PC-9 (cell line): ENCODE measurements around the gene HHATL. TPM values are rescaled to one million over a fixed set of nuclear protein-coding genes. Genes with fewer than 3 reads are reported as not detected.

Source experiments
- BruUV-seq: library from RNA; stranded (reverse); fragments of 400-500 nt; replicated peaks from 2 replicates; lab custom pipeline; 2021; lab: Mats Ljungman, UMichigan
- CTCF ChIA-PET: fragments of 300-600 bp; sonication (Branson Sonifier 250); formaldehyde crosslinking; loops from one replicate; lab custom pipeline; 2022; ENCODE audit warnings: antibody characterized with exemption; lab: Charles Lee
- POLR2A ChIA-PET: fragments of 300-600 bp; sonication (Branson Sonifier 250); formaldehyde crosslinking; loops from one replicate; lab custom pipeline; 2022; ENCODE audit warnings: antibody characterized with exemption; ENCODE audit not compliant: unreplicated experiment; lab: Charles Lee
- DNase-seq, 2 experiments: peaks; one replicate each; pipeline versions ENCODE4 v3.0.0 to v3.0.0-alpha.2; 2015 to 2022; ENCODE audit warnings: mixed read lengths in 1 of 2
- H2AFZ ChIP-seq: fragments of 200-600 bp; sonication (generic); 2 replicates; pipeline ENCODE4 v1.8.1; 2017; ENCODE audit warnings: antibody characterized with exemption
- H3F3A ChIP-seq: fragments of 200-600 bp; sonication (generic); 2 replicates; pipeline ENCODE4 v1.8.1; 2017; ENCODE audit warnings: antibody characterized with exemption, mild to moderate bottlenecking, low read depth; ENCODE audit not compliant: insufficient read depth
- H3K27ac ChIP-seq: fragments of 200-600 bp; sonication (generic); 2 replicates; pipeline ENCODE4 v1.6.1; 2016; ENCODE audit warnings: mixed run types
- H3K27me3 ChIP-seq: fragments of 200-600 bp; sonication (generic); 2 replicates; pipeline ENCODE4 v1.6.1; 2016; ENCODE audit warnings: low read depth, mixed run types; ENCODE audit not compliant: insufficient read depth
- H3K36me3 ChIP-seq: fragments of 200-600 bp; sonication (generic); 2 replicates; pipeline ENCODE4 v1.6.1; 2016; ENCODE audit warnings: low read depth, mixed run types
- H3K4me1 ChIP-seq: fragments of 200-600 bp; sonication (generic); replicated peaks from 2 replicates; pipeline ENCODE4 v1.6.1; 2016; ENCODE audit warnings: mixed run types; ENCODE audit not compliant: insufficient read depth
- H3K4me2 ChIP-seq: fragments of 200-600 bp; sonication (generic); 2 replicates; pipeline ENCODE4 v1.6.1; 2017; ENCODE audit warnings: mixed run types
- H3K4me3 ChIP-seq: fragments of 200-600 bp; sonication (generic); 2 replicates; pipeline ENCODE4 v1.6.1; 2016; ENCODE audit warnings: mixed run types
- H3K79me2 ChIP-seq: fragments of 200-600 bp; sonication (generic); 2 replicates; pipeline ENCODE4 v1.6.1; 2017; ENCODE audit warnings: low read depth, mixed run types
- H3K9me2 ChIP-seq: fragments of 200-600 bp; sonication (generic); 2 replicates; pipeline ENCODE4 v1.8.1; 2017; ENCODE audit warnings: mild to moderate bottlenecking; ENCODE audit not compliant: insufficient read depth
- H3K9me3 ChIP-seq: fragments of 200-600 bp; sonication (generic); 2 replicates; pipeline ENCODE4 v1.8.1; 2016; ENCODE audit warnings: low read depth; ENCODE audit not compliant: insufficient read depth
- H4K20me1 ChIP-seq: fragments of 200-600 bp; sonication (generic); 2 replicates; pipeline ENCODE4 v1.8.1; 2017; ENCODE audit not compliant: insufficient read depth
- CTCF ChIP-seq: fragments of 200-600 bp; sonication (generic); conservative IDR thresholded peaks from 2 replicates; pipeline ENCODE4 v1.6.1; 2017; ENCODE audit warnings: mixed run types, antibody characterized with exemption, mild to moderate bottlenecking, moderate library complexity
- EZH2 ChIP-seq: fragments of 200-600 bp; sonication (generic); IDR thresholded peaks from 2 replicates; pipeline ENCODE4 v1.8.0; 2017; ENCODE audit warnings: antibody characterized with exemption, low read depth
- intact Hi-C: fragments of 100-400 bp; cut with micrococcal nuclease; formaldehyde crosslinking; loops from one replicate; pipeline ENCODE4 v1.10.0; 2022; ENCODE audit not compliant: unreplicated experiment
- total RNA-seq: library from RNA; stranded (reverse); gene quantifications from 2 replicates; pipeline ENCODE4 v1.2.3, GENCODE V29; 2021

HHATL gene
- total RNA-seq, 1 experiment from 2014 or later: not detected

- Histone ChIP-seq H3K9me2 (no peaks in the 10 kb centered on the region), H3F3A (no peaks in the 10 kb centered on the region), H3K36me3 (no peaks in the 10 kb centered on the region), H3K4me1 (no peaks in the 10 kb centered on the region), H3K79me2 (no peaks in the 10 kb centered on the region), H3K4me3 (no peak overlapping the region), H4K20me1 (no peaks in the 10 kb centered on the region), H3K27ac (no peak overlapping the region), H3K9me3 (no peaks in the 10 kb centered on the region), H2AFZ (no peak overlapping the region), H3K27me3 (no peaks in the 10 kb centered on the region), H3K4me2 (no peak overlapping the region)
- BruUV-seq: no TSS peak
- TF ChIP-seq EZH2: no peak
- no peak for TF ChIP-seq CTCF
- ChIA-PET POLR2A (interaction anchor here (0.7 kb wide), 1 partner anchor 22 kb away, joined by 5 read pairs; no protein-coding TSS in a partner anchor), CTCF (no interaction called here)
- intact Hi-C loops: no loop called here
- DNase-seq: no peak
Measured at GRCh38 chr3:42674146-42674545, 28.5 kb downstream of the HHATL start.

GRCh38 chr3:42673082-42673481 lies 29.5 kb downstream of the HHATL start:
- no peaks in the 10 kb centered on the region for H3F3A ChIP-seq
- H3K9me2 ChIP-seq: no peaks in the 10 kb centered on the region
- H2AFZ ChIP-seq: no peak overlapping the region
- H3K4me1 ChIP-seq: no peaks in the 10 kb centered on the region
- BruUV-seq: no TSS peak
- CTCF ChIA-PET: interaction anchor here (0.6 kb wide), 1 partner anchor 325 kb away, joined by 4 read pairs; no protein-coding TSS in a partner anchor
- intact Hi-C loops: no loop called here
- H3K27ac ChIP-seq: no peak overlapping the region
- H4K20me1 ChIP-seq: no peaks in the 10 kb centered on the region
- no peak overlapping the region for H3K4me3 ChIP-seq
- no peaks in the 10 kb centered on the region for H3K79me2 ChIP-seq
- POLR2A ChIA-PET: no interaction called here
- TF ChIP-seq CTCF (no peak), EZH2 (no peak)
- DNase-seq: no peak
- no peaks in the 10 kb centered on the region for H3K9me3 ChIP-seq
- H3K27me3 ChIP-seq: no peaks in the 10 kb centered on the region
- H3K36me3 ChIP-seq: no peaks in the 10 kb centered on the region
- no peak overlapping the region for H3K4me2 ChIP-seq

GRCh38 chr3:42672515-42672914 lies 30.1 kb downstream of the HHATL start:
- intact Hi-C loops: no loop called here
- H3K4me1 ChIP-seq: no peaks in the 10 kb centered on the region
- no peaks in the 10 kb centered on the region for H3K9me3 ChIP-seq
- no peak for TF ChIP-seq CTCF
- TF ChIP-seq EZH2: no peak
- ChIA-PET POLR2A (no interaction called here), CTCF (no interaction called here)
- BruUV-seq: no TSS peak
- H2AFZ ChIP-seq: no peak overlapping the region
- no peak overlapping the region for H3K4me3 ChIP-seq
- no peaks in the 10 kb centered on the region for H3K27me3 ChIP-seq
- H3K9me2 ChIP-seq: no peaks in the 10 kb centered on the region
- no peaks in the 10 kb centered on the region for H3K79me2 ChIP-seq
- no peaks in the 10 kb centered on the region for H3F3A ChIP-seq
- H3K36me3 ChIP-seq: no peaks in the 10 kb centered on the region
- H3K4me2 ChIP-seq: no peak overlapping the region
- no peak for DNase-seq
- no peaks in the 10 kb centered on the region for H4K20me1 ChIP-seq
- H3K27ac ChIP-seq: no peak overlapping the region
